ENCODE data around the gene BRD3OS.

BRD3OS gene

DNA sequence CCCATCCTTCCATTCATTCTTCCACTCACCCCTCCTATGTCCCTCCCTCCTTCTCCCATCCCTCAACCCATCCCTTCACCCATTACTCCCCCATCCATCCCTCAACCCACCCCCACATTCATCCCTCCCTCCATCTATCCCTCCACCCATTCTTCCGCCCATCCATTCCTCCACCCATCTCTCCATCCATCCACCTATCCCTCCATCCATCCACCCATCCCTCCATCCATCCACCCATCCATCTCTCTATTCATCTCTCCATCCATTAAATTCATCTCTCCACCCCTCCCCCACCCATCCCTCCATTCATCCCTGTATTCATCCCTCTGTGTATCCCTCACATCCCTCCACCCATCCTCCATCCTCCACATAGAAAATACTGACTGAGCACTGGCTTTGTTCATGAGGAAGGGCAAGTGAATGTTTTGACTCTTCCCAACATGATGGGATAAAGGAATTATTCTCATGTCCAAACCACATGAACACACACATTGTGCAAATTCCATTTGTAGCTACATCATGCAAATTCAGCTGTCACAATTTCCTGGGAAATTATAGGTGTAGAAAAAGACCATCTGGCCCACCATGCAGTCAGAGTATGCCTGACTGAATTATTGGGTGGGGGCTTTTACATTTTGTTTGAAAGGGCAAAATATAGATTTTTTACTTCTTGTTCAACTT, 26.2 kb upstream of the BRD3OS start:
- no peak overlapping the region for H3K4me3 ChIP-seq (ENCODE audit: low read length)
- no peaks in the 10 kb centered on the region for H3K9me3 ChIP-seq (ENCODE audit: insufficient read depth, low read length)
- H4K20me1 ChIP-seq (ENCODE audit: insufficient read depth, low read length), result peaks cover 3% of the 10 kb centered on the region; the same call in 1 of the 2 replicates
- no peaks in the 10 kb centered on the region for H3K79me2 ChIP-seq (ENCODE audit: low read length)
- H3K27me3 ChIP-seq (ENCODE audit: low read depth, low read length), result no peaks in the 10 kb centered on the region
- H3K9ac ChIP-seq (ENCODE audit: low read length), result no peak overlapping the region
- no peak overlapping the region for H3K27ac ChIP-seq (ENCODE audit: low read length)
- H3K4me2 ChIP-seq (ENCODE audit: low read length), result no peak overlapping the region
- H2AFZ ChIP-seq (ENCODE audit: low read depth, low read length), result no peak overlapping the region
- H3K4me1 ChIP-seq (ENCODE audit: low read length), result peaks cover 9% of the 10 kb centered on the region
- TF ChIP-seq EZH2phosphoT487 (IDR thresholded peaks at IDR 0.05; ENCODE audit: low read depth), result no peak
- TF ChIP-seq, protein P1, sequence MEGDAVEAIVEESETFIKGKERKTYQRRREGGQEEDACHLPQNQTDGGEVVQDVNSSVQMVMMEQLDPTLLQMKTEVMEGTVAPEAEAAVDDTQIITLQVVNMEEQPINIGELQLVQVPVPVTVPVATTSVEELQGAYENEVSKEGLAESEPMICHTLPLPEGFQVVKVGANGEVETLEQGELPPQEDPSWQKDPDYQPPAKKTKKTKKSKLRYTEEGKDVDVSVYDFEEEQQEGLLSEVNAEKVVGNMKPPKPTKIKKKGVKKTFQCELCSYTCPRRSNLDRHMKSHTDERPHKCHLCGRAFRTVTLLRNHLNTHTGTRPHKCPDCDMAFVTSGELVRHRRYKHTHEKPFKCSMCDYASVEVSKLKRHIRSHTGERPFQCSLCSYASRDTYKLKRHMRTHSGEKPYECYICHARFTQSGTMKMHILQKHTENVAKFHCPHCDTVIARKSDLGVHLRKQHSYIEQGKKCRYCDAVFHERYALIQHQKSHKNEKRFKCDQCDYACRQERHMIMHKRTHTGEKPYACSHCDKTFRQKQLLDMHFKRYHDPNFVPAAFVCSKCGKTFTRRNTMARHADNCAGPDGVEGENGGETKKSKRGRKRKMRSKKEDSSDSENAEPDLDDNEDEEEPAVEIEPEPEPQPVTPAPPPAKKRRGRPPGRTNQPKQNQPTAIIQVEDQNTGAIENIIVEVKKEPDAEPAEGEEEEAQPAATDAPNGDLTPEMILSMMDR (IDR thresholded peaks at IDR 0.05; ENCODE audit: low read depth, low read length), result no peak
- no peaks in the 10 kb centered on the region for H3K36me3 ChIP-seq (replicated peaks; ENCODE audit: low read depth, low read length)

DNA sequence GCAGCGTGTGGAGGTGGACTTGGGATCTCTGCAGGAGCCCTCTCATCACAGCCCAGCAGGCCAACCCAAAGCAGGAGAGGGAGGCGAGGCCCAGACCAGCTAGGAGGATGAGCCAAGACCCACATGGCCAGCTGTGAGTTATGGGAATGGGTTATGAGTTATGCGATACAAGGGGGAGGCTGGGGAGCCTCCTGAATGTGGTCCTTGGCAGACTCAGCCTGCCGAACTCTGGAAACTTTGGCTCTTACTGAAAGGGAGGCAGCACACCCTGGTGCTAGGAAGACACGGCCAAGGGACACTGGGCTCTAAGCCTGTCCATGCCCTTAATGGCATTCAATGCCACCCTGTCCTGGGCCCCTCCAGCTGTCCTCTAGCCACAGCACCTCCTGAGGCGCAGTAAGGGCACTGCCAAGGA, 25.4 kb upstream of the BRD3OS start:
- Histone ChIP-seq H3K9ac (ENCODE audit: low read length) (no peak overlapping the region), H3K79me2 (ENCODE audit: low read length) (no peaks in the 10 kb centered on the region), H3K27me3 (ENCODE audit: low read depth, low read length) (no peaks in the 10 kb centered on the region), H3K36me3 (replicated peaks; ENCODE audit: low read depth, low read length) (no peaks in the 10 kb centered on the region), H2AFZ (ENCODE audit: low read depth, low read length) (no peak overlapping the region), H4K20me1 (ENCODE audit: insufficient read depth, low read length) (no peaks in the 10 kb centered on the region), H3K9me3 (ENCODE audit: insufficient read depth, low read length) (no peaks in the 10 kb centered on the region), H3K4me1 (ENCODE audit: low read length) (0 out of 2 replicates have a peak, but pooled peaks cover 2% of the 10 kb centered on the region), H3K27ac (ENCODE audit: low read length) (no peak overlapping the region), H3K4me2 (ENCODE audit: low read length) (no peak overlapping the region), H3K4me3 (ENCODE audit: low read length) (no peak overlapping the region)
- TF ChIP-seq EZH2phosphoT487 (IDR thresholded peaks at IDR 0.05; ENCODE audit: low read depth), result no peak
- TF ChIP-seq, protein P1 (IDR thresholded peaks at IDR 0.05; ENCODE audit: low read depth, low read length), result no peak

DNA sequence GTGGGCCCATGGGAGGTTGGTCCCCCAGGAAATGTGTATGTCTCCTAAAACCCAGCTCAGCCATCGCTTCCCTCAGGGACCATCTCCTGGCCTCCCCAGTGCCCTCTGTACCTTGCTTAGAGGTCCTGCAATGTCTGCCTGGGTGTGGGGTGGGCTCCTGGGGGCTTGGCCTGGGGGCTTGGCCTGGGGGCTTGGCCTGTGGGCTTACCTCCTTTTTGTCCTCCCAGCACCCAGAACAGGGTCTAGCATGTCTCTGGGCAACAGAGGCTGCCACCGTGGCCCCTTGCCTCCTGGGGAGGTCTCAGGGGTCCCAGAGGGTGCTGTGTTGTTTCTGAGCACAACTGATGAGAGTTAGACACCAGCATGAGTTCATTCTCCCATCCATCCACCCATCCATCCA, 22.5 kb upstream of the BRD3OS start:
- Histone ChIP-seq H4K20me1 (ENCODE audit: insufficient read depth, low read length) (no peaks in the 10 kb centered on the region), H3K4me1 (ENCODE audit: low read length) (no peaks in the 10 kb centered on the region), H3K4me2 (ENCODE audit: low read length) (no peak overlapping the region), H3K27ac (ENCODE audit: low read length) (no peak overlapping the region), H3K27me3 (ENCODE audit: low read depth, low read length) (peaks cover 6% of the 10 kb centered on the region; the same call in 1 of the 2 replicates), H3K9me3 (ENCODE audit: insufficient read depth, low read length) (no peaks in the 10 kb centered on the region), H3K4me3 (ENCODE audit: low read length) (no peak overlapping the region), H3K9ac (ENCODE audit: low read length) (no peak overlapping the region), H3K36me3 (replicated peaks; ENCODE audit: low read depth, low read length) (no peaks in the 10 kb centered on the region), H3K79me2 (ENCODE audit: low read length) (no peaks in the 10 kb centered on the region), H2AFZ (ENCODE audit: low read depth, low read length) (no peak overlapping the region)
- TF ChIP-seq, protein P1 (IDR thresholded peaks at IDR 0.05; ENCODE audit: low read depth, low read length), result no peak
- no peak for TF ChIP-seq EZH2phosphoT487 (IDR thresholded peaks at IDR 0.05; ENCODE audit: low read depth)

DNA sequence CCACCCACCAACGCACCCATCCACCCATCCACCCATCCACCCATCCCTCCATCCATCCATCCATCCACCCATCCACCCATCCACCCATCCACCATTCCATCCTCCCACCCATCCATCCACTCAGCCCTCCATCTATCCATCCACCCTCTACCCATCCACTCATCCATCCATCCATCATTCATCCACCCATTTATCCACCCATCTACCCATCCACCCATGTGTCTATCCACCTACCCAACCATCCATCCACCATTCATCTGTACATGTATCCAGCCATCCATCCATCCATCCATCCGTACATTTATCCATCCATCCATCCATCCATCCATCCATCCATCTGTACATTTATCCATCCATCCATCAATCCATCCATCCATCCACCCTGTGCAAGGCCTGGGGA, 22.0 kb upstream of the BRD3OS start:
- H3K27ac ChIP-seq (ENCODE audit: low read length), result no peak overlapping the region
- H3K4me2 ChIP-seq (ENCODE audit: low read length), result no peak overlapping the region
- TF ChIP-seq, protein P1 (IDR thresholded peaks at IDR 0.05; ENCODE audit: low read depth, low read length), result no peak
- TF ChIP-seq EZH2phosphoT487 (IDR thresholded peaks at IDR 0.05; ENCODE audit: low read depth), result no peak
- H3K4me1 ChIP-seq (ENCODE audit: low read length), result no peaks in the 10 kb centered on the region
- no peaks in the 10 kb centered on the region for H4K20me1 ChIP-seq (ENCODE audit: insufficient read depth, low read length)
- H3K27me3 ChIP-seq (ENCODE audit: low read depth, low read length), result peaks cover 6% of the 10 kb centered on the region; the same call in 1 of the 2 replicates
- no peaks in the 10 kb centered on the region for H3K9me3 ChIP-seq (ENCODE audit: insufficient read depth, low read length)
- H3K4me3 ChIP-seq (ENCODE audit: low read length), result no peak overlapping the region
- no peak overlapping the region for H3K9ac ChIP-seq (ENCODE audit: low read length)
- no peak overlapping the region for H2AFZ ChIP-seq (ENCODE audit: low read depth, low read length)
- H3K79me2 ChIP-seq (ENCODE audit: low read length), result no peaks in the 10 kb centered on the region
- no peaks in the 10 kb centered on the region for H3K36me3 ChIP-seq (replicated peaks; ENCODE audit: low read depth, low read length)

Measured in OCI-LY3 (cell line).